H4 (cell line): ENCODE measurements around the gene RNF150. TPM values are rescaled to one million over a fixed set of nuclear protein-coding genes. Genes with fewer than 3 reads are reported as not detected.
"Not testable (repeated sequence)": the region's sequence is repeated elsewhere in the genome, so short reads cannot be mapped to it uniquely, and the experiment has no call there.

Experiments
- DNase-seq: peaks from one replicate; pipeline ENCODE4 v3.0.0-alpha.2; 2015; ENCODE audit warnings: low spot score
- total RNA-seq: library from RNA; depleted of rRNA; stranded (reverse); fragments of >200 nt; shearing (Covaris generic); gene quantifications from 2 replicates; pipeline ENCODE4 v1.2.3, GENCODE V29; 2014; rRNA removed

Gene RNF150
- 2.4 and 3.1 TPM in 2 replicates for total RNA-seq

DNA sequence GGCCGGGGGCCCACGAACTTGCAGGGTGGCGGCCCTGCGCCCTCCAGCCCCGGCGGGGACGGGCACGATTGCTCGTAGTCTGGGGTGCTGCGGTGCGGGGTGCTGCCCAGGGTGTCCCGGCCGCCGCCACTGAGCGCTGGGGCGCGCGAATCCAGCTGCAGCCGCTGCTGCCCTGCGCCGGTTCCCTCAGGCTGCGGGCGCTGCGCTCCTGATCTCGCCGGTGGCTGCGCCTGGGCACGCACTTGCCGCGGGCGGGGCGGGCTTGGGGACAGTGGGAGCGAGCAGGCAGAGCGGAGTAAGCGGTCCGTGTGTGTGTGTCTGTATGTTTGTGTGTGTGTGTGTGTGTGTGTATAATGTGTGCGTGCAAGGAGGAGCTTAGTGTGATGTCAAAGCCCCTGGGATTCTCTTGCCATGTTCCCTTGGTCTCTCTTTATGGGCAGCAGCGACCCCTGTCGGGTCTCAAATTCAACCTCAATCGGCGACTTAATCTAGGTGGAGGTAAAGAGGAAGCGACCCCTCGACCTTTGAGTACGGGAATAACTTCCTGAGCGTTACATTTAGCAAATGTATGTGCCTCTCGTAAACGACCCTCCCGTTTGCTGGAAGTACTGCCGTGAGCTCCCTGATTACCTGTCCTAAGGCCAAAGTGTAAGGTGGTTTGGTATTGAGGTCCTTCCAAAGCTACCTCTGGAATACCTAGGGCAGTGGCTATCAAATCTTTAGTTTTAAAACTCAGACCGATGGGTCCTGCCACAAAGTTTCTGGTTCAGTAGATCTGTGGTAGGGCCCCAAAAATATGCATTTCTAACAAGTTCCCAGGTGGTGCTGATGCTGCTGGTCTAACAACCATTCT lies at the start of gene RNF150:
RNF150 (minus strand) TSS at position 324 of the 853 bp plus-strand sequence.
- DNase-seq: peak; percentile 86

DNA sequence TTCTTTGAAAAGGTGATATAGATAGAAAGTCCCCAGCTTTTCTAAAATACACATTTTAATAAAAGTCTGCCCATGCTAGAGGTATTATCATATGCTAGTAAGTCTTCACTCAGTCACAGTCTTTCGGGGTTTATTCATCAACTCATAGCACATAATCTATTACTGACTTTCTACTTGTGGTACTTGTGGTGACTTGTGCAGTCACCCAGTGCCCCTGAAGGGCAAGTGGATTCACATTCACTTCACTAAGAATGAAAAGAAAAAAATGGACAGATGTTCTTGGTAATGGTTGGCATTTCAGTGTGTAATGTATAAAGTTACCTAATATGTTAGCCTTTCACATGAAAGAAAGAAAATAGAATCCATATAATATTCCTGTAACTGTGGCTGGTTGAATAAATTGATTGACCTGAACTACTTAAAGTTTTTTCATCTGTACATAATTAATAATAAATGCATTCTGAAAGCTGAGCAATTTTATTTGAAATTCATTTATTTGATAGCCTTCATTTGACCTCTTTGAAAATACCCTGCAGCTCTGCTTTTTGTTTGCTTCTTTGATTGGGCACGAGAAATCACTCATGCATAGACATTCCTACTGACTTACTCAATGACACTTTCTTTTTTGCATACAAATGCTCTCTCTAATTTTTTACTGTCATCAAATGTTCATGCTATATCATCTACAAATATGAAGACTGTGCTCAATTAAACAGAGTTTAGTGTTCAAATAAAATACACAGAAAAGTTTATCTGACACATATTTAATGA lies 47.9 kb upstream of the RNF150 start:
- DNase-seq: no peak

DNA sequence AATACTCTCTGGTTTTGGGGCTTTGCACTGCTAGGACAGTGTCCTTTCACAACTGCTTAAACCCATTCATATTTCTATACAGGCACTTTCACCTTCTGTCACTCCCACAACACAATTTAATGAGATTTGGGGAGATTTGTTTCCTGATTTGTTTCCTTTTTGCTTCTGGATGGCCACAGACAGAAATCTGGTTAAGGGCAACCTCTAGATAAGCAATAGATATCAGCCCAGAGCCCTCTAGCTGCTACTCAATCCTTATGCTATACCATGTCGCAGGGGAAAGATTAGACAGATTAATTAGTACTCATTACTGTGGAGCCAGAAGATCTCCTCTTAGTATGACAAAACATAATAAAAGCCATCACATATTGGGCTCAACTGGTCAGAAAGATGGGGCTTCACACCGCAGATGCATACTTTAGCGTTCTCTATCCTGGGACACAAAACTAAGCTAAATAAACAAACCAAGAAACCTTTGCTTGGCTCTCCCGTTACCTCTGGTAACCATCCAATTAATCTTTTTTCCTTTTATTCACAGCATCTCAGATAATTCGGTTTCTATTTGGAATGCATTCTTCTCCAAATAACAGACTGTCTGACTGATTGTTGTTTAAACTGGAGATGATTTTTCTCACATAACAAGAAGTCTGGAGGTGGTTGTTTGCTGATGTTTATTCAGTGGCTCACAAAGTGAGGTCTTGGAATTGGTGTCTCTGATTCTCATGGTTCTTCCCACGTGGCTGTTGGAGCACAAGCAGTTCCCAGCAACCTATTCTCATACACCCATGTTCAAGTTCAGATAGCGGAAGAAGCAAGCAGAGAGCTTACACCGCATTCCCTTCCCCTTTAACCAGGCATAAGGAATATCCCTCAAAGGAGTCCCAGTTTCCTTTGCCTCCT lies 46.5 kb upstream of the RNF150 start:
- peak; percentile 7 for DNase-seq

DNA sequence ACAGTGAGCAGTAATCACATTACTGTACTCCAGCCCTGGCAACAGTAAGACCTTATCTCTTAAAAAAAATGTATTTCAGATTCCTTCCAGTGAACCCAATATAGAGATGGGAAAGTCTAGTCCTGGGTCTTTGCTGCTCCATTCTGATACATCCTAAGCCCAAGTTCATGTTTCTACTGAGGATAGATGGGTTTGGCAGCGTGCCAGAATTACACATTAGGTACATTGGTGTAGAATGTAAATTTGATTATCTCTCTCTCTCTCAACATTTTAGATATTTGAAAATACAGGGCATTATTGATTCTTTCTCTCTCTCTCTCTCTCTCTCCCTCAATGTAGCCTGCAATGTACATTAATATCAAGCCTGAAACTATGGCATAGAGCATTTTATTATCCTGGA lies 43.9 kb upstream of the RNF150 start:
- no peak for DNase-seq

DNA sequence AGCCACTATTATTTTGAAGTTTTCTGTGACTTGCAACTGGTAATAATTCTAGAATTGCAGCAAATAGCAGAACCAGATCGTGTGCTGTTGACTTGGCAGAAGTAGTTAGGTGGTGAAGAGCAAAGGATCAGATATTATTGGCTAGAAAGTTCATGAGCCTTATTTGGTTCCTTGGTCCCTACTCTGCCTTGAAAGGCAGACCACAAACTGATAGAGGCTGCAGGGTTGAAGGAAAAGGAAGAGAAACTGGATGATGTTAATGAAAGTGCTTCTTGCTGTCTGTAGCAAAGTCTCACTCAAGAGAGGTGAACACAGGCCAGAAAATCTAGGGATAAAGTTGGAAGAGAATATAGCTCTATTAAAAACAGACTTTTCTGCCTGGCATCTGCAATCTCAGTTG lies 41.2 kb upstream of the RNF150 start:
- DNase-seq: no peak

DNA sequence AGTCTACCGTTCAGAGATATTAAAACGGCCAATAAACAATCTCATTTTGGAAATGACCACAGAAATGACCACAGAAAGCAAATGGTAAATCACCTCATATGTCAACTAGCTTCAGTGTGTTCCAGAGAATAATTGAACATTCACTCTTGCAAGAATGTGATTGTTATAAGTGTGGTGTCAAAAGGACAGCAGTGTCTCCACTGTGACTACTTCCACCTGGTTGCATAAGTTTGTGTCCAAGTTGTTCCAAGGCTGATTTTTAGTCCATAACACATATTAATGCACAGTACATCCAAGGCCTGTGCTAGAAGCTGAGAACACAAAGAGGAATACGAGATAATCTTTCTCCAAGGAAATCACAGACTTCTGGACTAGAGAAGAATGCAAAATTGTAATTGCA lies 37.4 kb upstream of the RNF150 start:
- no peak for DNase-seq

DNA sequence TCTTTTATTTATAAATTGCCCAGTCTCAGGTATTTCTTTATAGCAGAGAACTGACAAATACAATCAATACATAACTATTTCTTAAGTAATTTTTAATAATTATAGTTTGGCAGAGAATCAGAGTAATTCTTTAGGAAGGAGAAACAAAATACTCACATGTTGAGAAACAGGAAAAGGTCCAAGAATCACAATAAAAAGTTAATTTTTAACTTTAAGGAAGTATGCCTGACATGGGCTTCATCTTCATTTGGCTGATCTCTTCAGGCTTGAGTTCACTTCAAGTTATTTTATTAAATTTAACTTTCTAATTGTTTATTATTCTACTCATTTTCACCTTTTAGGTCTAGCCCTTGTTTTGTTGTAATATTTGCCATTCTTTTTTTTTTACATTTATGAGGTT lies 36.1 kb upstream of the RNF150 start:
- DNase-seq: no peak

DNA sequence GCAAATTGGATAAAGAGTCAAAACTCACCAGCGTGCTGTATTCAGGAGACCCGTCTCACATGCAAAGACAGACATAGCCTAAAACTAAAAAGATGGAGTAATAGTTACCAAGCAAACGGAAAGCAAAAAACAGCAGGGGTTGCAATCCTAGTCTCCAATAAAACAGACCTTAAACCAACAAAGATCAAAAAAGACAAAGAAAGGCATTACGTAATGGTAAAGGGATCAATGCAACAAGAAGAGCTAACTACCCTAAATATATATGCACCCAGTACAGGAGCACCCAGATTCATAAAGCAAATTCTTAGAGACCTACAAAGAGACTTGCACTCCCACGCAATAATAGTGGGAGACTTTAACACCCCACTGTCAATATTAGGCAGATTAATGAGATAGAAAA lies 31.7 kb upstream of the RNF150 start:
- not testable (repeated sequence) for DNase-seq

DNA sequence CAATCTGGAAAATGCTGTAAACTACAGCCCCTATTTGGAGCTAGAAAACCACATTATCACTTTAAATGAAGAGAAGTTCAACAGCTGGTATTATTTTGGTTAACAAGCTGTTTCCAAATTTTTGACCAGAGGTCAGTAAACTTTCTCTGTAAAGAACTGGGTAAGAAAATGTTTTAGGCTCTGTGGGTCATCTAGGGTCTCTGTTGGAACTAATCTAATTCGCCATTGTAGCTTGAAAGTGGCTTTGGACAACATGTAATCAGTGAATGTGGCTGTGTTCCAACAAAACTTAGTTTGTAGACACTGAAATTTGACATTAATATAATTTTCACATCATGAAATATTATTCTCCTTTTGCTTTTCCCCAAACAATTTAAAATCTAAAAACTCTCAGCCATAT lies 25.8 kb upstream of the RNF150 start:
- DNase-seq: no peak

DNA sequence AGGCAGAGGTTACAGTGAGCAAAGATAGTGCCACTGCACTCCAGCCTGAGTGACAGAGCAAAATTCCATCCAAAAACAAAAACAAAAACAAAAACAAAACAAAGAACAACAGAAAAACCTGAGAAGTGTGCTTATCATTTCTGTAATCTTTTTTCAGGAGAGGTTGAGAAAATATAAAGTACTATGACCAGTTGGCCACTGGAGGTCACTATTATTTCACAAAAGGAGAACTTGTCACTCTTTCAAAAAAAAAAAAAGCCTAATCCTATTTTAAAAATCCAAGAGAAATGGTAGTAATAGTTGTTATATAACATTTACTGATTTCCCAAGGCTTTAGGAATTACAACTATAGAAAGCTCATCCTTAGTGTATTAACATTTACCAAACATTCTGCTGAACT lies 24.9 kb upstream of the RNF150 start:
- peak; percentile 27 for DNase-seq

DNA sequence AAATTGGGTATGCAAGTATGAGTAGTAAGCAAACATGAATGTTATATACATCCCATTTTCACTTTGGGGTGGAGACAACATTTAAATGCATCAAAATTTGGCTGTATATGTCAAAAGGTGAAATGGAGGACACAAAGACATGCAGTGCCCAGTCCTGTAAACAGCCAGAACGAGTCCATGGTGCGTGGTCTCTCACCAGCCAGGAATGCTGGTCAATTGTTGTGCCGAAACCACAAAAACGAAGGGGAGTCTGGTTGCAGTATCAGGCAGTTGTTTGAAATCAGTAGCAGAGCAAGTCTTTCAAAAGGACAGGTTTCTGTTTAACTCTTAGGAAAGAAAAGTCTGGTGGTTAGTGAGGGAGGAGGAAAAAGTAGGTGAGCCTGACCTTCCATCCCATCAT lies 22.3 kb upstream of the RNF150 start:
- DNase-seq: peak; percentile 40

DNA sequence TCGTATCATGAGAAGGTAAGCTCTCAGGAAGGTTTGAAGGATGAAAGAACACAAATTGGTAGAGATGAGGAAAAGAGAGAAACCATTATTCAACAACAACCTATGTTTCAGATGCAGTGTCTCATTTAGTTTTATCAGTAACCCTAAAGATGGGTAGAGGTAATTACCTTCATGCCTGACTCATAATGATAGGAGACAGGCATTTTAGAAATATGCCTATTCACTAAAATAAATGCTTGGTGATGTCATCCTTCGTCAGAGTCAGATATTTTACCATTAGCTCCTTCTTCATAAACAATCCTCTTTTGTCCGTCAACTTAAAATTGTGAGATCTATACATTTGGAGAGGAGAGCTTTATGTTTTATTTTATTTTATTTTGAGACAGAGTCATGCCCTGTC lies 21.5 kb upstream of the RNF150 start:
- no peak for DNase-seq

DNA sequence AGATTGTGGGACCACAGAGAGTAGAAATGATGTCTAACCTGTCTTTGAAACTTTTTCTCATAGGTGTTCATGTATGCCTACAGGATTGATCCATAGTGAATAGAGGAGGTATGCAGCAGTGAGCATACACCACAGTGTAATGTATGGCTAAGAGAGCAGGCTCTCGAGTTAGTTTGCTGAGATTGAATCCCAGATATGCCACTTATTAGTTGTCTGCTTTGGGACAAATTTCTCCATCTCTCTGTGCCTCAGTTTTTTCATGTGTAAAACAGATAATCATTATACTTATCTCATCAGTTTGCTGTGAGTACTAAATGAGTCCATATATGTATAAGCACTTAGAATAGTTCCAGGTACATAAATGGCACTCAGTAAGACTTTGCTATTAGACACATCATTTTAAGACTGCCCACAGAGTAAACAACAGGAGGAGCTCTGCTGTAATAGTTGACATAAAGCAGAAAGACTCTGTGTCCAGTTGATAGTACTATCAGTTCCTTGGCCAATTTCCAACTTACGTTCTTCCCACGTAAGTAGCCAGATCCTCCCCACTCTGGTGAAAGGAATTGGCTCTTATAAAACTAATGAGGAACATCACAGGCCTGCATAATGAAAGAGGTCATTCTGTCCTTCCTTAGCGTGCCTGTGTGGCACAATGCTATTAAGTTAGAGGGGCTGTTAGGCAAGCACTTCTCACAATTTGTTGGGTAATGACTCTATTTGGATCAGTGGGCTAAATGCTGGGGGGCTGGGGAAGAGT lies 20.7 kb upstream of the RNF150 start:
- no peak for DNase-seq

DNA sequence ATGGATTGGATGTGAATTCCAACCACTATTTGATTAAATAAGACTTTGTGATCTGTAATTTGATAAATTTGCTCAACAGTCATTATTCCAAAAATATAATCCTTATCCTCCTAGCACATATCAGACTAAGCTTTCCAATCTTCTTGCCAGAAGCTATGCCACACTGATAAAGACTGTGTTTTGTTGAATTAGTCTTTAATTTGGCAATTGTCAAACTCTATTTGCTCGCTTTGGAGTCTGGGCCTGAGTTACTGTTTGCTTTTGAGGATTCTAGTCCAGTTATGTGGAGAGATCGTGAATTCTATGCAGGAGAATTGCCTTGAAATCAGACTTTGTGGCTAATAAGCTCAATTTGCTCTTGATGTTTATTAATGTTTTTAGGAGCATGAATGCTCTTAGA lies 10.9 kb upstream of the RNF150 start:
- no peak for DNase-seq

DNA sequence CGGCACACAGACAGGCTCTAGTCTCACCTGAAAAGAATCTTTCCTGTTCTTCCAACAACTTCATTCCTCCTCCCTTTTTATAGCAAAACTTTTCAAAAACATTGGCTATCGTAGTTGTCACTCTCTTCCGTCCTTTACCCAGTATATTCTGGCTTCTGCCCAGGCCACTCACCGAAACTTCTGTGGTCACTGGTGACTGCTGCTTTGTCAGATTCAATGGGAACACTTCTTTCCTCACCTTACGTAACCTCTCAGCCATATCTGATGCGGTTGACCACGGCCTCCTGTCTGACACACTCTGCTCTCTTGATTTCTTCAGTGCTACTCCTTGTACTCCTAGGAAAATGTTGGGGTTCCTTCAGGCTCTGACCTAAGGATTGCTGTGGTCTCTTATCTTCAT lies 9.2 kb upstream of the RNF150 start:
- DNase-seq: peak; percentile 85

DNA sequence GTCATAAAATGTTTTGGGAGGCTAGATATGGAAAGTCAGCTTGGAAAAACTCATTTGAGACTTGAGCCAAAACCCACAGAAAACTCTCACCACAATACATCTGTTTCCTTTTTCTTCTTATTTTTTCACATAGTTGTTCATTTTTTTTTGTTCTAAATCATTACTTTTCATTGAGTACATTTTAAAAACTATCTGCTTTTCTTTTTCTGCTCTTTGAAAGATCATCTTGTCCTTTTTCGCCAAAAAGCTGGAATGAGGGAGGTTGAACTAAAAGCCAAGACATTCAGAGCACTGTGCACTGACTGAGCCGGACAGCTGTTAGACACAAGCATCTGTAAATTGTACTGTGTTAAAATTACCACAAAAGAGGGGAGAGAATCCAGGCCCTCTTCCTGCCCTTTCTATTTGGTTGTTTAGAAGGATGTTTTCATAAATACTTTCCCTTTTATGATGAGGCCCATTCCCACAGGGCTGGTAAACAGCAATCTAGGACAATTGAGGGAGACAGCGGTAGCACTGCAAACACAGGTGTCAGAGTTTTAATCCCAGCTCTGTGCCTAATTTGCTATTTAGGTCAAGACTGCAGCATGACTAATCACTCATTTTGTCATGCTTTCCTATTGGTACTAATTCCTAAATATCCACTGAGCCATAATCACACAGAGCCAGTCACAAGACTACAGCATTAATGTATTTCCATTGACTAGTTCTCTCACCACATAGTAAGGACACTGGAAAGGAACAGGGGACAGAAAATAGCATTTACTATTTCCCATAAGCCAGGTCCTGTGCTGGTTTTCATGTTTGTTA lies 7.3 kb upstream of the RNF150 start:
- DNase-seq: no peak

DNA sequence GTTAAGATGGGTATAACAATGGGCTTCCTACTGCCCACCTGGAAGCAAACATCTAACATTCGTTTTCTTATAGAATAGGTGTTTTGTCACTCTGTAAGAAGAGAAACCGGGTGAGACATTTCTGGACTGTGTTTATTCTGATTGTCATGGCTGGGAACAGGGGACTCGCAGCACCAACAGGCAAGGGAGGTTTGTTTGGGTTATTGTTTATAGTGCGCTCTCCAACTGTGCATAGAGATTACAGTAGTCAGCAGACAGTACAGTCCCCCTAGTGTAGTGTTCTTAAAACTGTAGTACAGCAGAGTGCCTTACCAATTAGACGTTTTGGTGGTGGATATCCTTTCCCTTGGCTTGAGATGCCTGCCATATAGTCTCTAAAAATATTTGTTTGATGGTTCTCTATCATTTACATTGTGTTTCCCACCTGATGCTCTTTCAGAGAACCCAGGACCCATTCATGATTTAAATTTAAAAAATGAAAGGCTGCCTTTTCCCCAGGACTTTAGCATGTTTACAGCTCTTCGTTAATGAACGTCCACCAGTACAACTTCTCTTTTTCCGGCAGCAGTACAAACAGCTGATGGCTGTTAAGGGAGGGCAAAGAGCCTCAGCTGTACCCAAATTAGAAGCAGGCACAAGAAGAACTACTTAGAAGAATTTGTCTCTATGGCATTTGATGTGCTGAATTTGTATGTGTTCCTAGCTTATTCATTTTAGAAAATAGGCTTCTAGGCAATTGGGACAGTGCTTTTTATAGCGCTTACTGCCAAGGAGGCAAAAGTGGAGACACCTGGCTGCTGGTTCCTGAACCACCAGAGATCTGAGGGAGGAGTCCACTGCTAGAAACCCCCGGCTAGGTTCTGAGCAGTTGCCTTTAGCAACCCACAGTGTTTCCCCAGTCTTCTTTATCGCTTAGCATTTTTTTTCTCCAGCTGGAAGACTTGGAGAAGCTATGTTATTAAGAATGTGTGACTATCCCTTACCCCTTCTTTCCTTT lies 1.0 kb upstream of the RNF150 start:
- peak; percentile 16 for DNase-seq

DNA sequence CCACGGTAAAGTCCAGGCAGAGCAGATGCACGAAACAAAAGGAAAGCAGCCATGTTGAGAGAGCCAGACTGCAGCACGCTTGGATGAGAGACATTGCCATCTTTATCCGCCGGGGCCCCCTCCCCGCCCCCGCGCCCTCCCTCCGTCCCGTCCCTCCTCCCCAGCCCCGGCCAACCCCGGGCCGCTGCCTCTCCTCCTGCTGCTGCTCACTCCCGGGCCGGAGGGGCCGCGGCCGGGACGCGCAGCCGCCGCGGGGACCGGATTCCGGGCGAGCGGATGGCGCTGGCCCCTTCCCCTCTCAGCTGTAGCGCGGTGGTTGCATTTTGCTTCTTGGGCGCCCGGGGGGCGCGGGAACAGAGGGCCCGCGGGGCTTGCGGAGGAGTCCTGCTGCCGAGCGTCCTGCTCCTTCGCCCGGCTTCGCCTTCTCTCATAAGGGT lies 542 bp downstream of the RNF150 start:
- no peak for DNase-seq

DNA sequence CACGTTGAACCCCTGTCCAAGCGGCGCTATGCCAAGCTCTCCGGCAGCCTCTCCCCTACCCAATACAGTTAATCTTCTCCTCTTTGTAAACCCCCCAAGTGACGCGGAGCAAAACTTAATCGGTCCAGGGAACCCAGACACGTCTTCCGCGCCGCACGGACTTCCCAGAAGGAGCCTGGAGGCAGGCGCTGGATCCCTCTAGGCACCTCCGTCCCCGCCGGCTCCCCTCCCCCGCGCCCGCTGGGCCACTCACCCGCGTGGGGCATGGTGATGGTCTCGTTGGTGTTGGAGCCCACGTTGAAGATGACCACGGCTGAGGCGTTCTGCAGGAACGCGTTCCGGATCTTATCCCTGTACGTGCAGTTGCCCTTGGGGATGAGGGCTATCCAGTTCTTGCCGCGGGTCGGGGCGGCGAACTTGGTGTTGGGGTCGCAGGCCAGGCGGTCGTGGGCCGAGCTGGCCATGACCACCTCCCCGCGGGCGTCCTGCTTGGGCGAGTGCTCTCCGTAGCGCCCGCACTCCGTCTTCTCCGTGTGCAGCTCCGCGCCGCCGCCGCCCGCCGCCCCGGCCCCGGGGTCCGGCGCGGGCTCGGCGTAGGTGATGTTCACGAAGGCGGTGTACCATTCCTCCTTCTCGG lies 1.1 kb downstream of the RNF150 start:
- DNase-seq: no peak
